ENCODE results near the gene KDF1. TPM values are rescaled to one million over a fixed set of nuclear protein-coding genes. Genes with fewer than 3 reads are reported as not detected.

KDF1 gene
- total and polyA plus RNA-seq, 2 of the 13 experiments (the other 11 are each of a cell fraction or from before 2014, with no cell fraction given): 1.9 to 4.9 TPM

- TF ChIP-seq ZNF280D (CRISPR knock-in tag; IDR thresholded peaks at IDR 0.05) (peak; percentile 62; the same call in 1 of the 2 replicates), MEIS2 (CRISPR knock-in tag; IDR thresholded peaks at IDR 0.05) (peak; percentile 74), ELK4 (CRISPR knock-in tag; IDR thresholded peaks at IDR 0.05; ENCODE audit: borderline replicate concordance) (no peak), UBTF (CRISPR knock-in tag; IDR thresholded peaks at IDR 0.05) (peak; percentile 85), ETV6 (CRISPR knock-in tag; conservative IDR thresholded peaks at IDR 0.05) (no peak), ZNF746 (CRISPR knock-in tag; IDR thresholded peaks at IDR 0.05) (peak; percentile 97), KLF11 (CRISPR knock-in tag; IDR thresholded peaks at IDR 0.05) (no peak), POLR2A (IDR thresholded peaks at IDR 0.05; ENCODE audit: insufficient read depth in 1 of 2, low read depth in 2 of 2, low read length in 2 of 2) (peak; percentile 25 to 51; a peak in 2 of 4 replicates), ZNF687 (CRISPR knock-in tag; IDR thresholded peaks at IDR 0.05) (peak; percentile 95), TBX2 (CRISPR knock-in tag; IDR thresholded peaks at IDR 0.05; ENCODE audit: borderline replicate concordance) (peak; percentile 97), ELF4 (CRISPR knock-in tag; IDR thresholded peaks at IDR 0.05; ENCODE audit: borderline replicate concordance) (no peak), ZNF878 (CRISPR knock-in tag; IDR thresholded peaks at IDR 0.05) (peak; percentile 70; the same call in 1 of the 2 replicates), LBX2 (CRISPR knock-in tag; IDR thresholded peaks at IDR 0.05; ENCODE audit: borderline replicate concordance) (no peak), ZSCAN9 (CRISPR knock-in tag; IDR thresholded peaks at IDR 0.05; ENCODE audit: borderline replicate concordance) (no peak; the same call in 1 of the 2 replicates), TOPORS (CRISPR knock-in tag; IDR thresholded peaks at IDR 0.05) (peak; percentile 81), RARG (CRISPR knock-in tag; IDR thresholded peaks at IDR 0.05; ENCODE audit: low read depth) (no peak), RELA (CRISPR knock-in tag; IDR thresholded peaks at IDR 0.05) (no peak), ZNF44 (CRISPR knock-in tag; IDR thresholded peaks at IDR 0.05) (0 out of 2 replicates have a peak, but pooled peaks have one; percentile 81)
Observed at GRCh38 chr1:26938004-26938658, 22.1 kb downstream of the KDF1 start (continued).
